Dendritic cell treated with granulocyte-macrophage colony-stimulating factor and Interleukin-4, amounts not matched to agents 40 ng/mL and 50 ng/mL, for 4 days (primary cell): ENCODE data around the gene TSPAN8.
"Not testable (repeated sequence)": the region's sequence is repeated elsewhere in the genome, so short reads cannot be mapped to it uniquely, and the experiment has no call there.

ENCODE experiments used
- H3K27ac Mint-ChIP-seq: one replicate; pipeline ENCODE4 v1.8.0; 2022; ENCODE audit warnings: mild to moderate bottlenecking, mixed read lengths
- H3K27me3 Mint-ChIP-seq: one replicate; pipeline ENCODE4 v1.8.0; 2022; ENCODE audit warnings: mild to moderate bottlenecking, mixed read lengths
- H3K36me3 Mint-ChIP-seq: one replicate; pipeline ENCODE4 v1.8.0; 2022; ENCODE audit warnings: low read depth, mixed read lengths
- H3K4me1 Mint-ChIP-seq: one replicate; pipeline ENCODE4 v1.8.0; 2022; ENCODE audit warnings: low read depth, mixed read lengths
- H3K4me3 Mint-ChIP-seq: one replicate; pipeline ENCODE4 v1.8.0; 2022; ENCODE audit warnings: mild to moderate bottlenecking, moderate library complexity, mixed read lengths
- H3K9me3 Mint-ChIP-seq: one replicate; pipeline ENCODE4 v1.8.0; 2022; ENCODE audit warnings: mixed read lengths
- intact Hi-C: fragments of 100-400 bp; cut with micrococcal nuclease; formaldehyde crosslinking; loops from one replicate; pipeline ENCODE4 v1.15.0; 2022

The TSPAN8 gene

GRCh38 chr12:71129364-71129763 lies 28.4 kb downstream of the TSPAN8 start:
- H3K9me3 Mint-ChIP-seq = no peaks in the 10 kb centered on the region
- no peaks in the 10 kb centered on the region for H3K27me3 Mint-ChIP-seq
- H3K27ac Mint-ChIP-seq = no peak overlapping the region
- no peak overlapping the region for H3K4me3 Mint-ChIP-seq
- H3K4me1 Mint-ChIP-seq = no peaks in the 10 kb centered on the region
- intact Hi-C loops = no loop called here
- H3K36me3 Mint-ChIP-seq = no peaks in the 10 kb centered on the region

DNA sequence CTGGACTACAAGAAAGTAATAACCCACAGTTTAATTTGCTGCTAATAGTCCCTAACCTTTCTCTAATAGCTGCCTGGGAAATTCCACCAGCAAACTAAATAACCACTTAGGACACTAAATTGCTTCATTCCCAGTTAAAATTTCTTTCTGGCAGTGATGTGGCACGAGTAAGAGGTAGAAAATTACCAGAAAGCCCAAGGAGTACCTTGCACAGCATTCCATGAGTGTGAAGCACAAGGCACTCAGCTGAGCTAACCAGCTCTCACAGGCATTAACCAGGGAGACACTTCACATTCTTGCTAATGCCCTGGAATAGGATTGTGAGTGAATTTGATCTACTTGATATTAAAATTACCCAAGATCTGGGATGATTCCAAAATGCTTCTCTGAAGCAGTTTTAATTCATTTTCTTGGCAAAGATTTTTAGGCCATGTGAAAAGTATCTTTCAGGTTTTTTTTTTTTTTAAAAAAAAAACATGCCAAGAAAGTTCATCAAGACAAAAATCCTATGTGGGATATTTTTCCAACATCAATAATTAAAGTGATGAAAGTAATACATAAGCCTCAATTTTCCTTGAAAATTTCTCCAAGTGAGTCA lies 29.5 kb downstream of the TSPAN8 start:
- intact Hi-C loops = no loop called here
- Mint-ChIP-seq H3K4me3 (no peak overlapping the region), H3K27ac (no peak overlapping the region), H3K27me3 (no peaks in the 10 kb centered on the region), H3K36me3 (no peaks in the 10 kb centered on the region), H3K9me3 (no peaks in the 10 kb centered on the region), H3K4me1 (no peaks in the 10 kb centered on the region)

- Mint-ChIP-seq H3K36me3 (no peaks in the 10 kb centered on the region), H3K4me3 (no peak overlapping the region), H3K4me1 (no peaks in the 10 kb centered on the region), H3K27me3 (no peaks in the 10 kb centered on the region), H3K27ac (no peak overlapping the region), H3K9me3 (no peaks in the 10 kb centered on the region)
- intact Hi-C loops = no loop called here
Measured at GRCh38 chr12:71125949-71126348, 31.9 kb downstream of the TSPAN8 start.

DNA sequence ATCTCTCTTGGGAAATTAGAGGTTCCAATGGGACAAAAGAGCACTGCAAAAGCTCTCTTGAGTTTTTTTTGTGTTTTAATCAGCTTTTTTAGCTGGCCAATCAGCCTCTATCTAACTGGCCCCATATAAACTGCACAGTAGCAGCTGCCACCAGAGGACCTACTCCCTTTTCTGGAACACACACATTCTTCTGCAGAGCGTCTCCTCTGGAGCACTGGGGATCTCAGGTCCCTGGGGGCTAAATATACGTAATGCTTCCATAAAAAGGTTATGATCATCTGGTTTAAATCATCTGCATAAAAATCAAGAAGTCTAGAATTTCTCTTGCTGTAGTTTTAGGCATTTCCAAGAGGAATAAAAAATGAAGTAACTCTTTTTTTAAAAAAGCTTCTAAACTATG lies 32.3 kb downstream of the TSPAN8 start:
- Mint-ChIP-seq H3K27me3 (no peaks in the 10 kb centered on the region), H3K36me3 (no peaks in the 10 kb centered on the region), H3K4me1 (no peaks in the 10 kb centered on the region), H3K4me3 (no peak overlapping the region), H3K9me3 (no peaks in the 10 kb centered on the region), H3K27ac (no peak overlapping the region)
- intact Hi-C loops = no loop called here

- H3K9me3 Mint-ChIP-seq = no peaks in the 10 kb centered on the region
Measured at GRCh38 chr12:71124835-71125460, 32.9 kb downstream of the TSPAN8 start.

GRCh38 chr12:71113148-71113547 lies 44.7 kb downstream of the TSPAN8 start:
- peaks cover 55% of the 10 kb centered on the region for H3K9me3 Mint-ChIP-seq
- H3K27me3 Mint-ChIP-seq, intact Hi-C loops, H3K36me3 Mint-ChIP-seq, H3K27ac Mint-ChIP-seq, H3K4me3 Mint-ChIP-seq, H3K4me1 Mint-ChIP-seq: not testable (repeated sequence)

More at GRCh38 chr12:71124835-71125460, 32.9 kb downstream of the TSPAN8 start:
- Mint-ChIP-seq H3K36me3 (no peaks in the 10 kb centered on the region), H3K27ac (no peak overlapping the region), H3K4me1 (no peaks in the 10 kb centered on the region), H3K4me3 (no peak overlapping the region), H3K27me3 (no peaks in the 10 kb centered on the region)
- intact Hi-C loops = no loop called here

DNA sequence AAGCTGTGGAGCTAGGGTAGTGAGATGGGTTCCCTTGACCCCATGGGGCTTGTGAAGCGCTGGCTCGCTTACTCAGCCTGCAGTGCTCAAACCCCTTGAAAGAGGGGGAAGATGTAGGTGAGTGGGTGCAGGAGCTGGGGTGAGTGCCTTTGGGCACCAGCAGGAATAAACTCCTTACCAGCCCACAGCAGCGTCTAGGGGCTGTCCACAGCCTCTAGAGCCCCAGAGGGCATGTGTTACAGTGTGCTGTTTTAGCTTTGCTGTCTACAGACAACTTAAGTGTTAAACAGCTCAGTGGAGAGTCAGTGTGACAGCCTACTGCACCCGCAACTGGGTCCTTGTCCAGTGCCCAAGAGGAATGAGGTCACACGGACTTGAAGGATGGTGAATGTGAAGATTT lies 48.0 kb downstream of the TSPAN8 start:
- Mint-ChIP-seq H3K9me3 (peaks cover 50% of the 10 kb centered on the region), H3K4me1 (no peaks in the 10 kb centered on the region), H3K27ac (no peak overlapping the region), H3K27me3 (no peaks in the 10 kb centered on the region), H3K4me3 (no peak overlapping the region), H3K36me3 (no peaks in the 10 kb centered on the region)
- intact Hi-C loops = no loop called here

DNA sequence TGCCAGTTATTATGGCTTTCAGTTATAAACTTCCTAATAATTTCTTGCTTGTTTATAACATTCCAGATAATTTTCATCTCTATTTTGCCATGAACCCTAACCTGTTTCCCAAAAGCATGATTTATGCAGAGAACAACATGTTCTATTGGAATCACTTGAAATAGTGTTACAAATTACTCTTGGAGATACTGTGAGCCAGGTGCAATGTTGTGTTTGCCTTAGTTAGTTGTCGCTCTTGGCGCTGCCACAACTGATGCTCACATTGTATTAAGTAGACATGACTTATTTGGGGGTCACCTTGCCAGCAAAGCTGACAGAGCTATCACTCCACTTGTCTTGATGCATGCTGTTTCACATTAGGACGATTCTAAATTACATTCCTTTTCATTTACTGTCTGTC lies 49.4 kb downstream of the TSPAN8 start:
- no peaks in the 10 kb centered on the region for H3K4me1 Mint-ChIP-seq
- no peak overlapping the region for H3K4me3 Mint-ChIP-seq
- peaks cover 41% of the 10 kb centered on the region for H3K9me3 Mint-ChIP-seq

GRCh38 chr12:71107936-71108335 lies 49.9 kb downstream of the TSPAN8 start:
- H3K9me3 Mint-ChIP-seq = peaks cover 37% of the 10 kb centered on the region
- no peak overlapping the region for H3K27ac Mint-ChIP-seq
- intact Hi-C loops = no loop called here
- no peaks in the 10 kb centered on the region for H3K27me3 Mint-ChIP-seq
- no peak overlapping the region for H3K4me3 Mint-ChIP-seq
- H3K36me3 Mint-ChIP-seq = no peaks in the 10 kb centered on the region
- no peaks in the 10 kb centered on the region for H3K4me1 Mint-ChIP-seq

More for the DNA sequence above, 49.4 kb downstream of the TSPAN8 start:
- Mint-ChIP-seq H3K27me3 (no peaks in the 10 kb centered on the region), H3K27ac (no peak overlapping the region), H3K36me3 (no peaks in the 10 kb centered on the region)
- intact Hi-C loops = no loop called here

- H3K36me3 Mint-ChIP-seq = no peaks in the 10 kb centered on the region
- H3K27me3 Mint-ChIP-seq = no peaks in the 10 kb centered on the region
- H3K9me3 Mint-ChIP-seq = peaks cover 20% of the 10 kb centered on the region
- no peak overlapping the region for H3K27ac Mint-ChIP-seq
- intact Hi-C loops = no loop called here
- H3K4me3 Mint-ChIP-seq = no peak overlapping the region
- no peaks in the 10 kb centered on the region for H3K4me1 Mint-ChIP-seq
Measured at GRCh38 chr12:71105956-71106355, 51.8 kb downstream of the TSPAN8 start.

DNA sequence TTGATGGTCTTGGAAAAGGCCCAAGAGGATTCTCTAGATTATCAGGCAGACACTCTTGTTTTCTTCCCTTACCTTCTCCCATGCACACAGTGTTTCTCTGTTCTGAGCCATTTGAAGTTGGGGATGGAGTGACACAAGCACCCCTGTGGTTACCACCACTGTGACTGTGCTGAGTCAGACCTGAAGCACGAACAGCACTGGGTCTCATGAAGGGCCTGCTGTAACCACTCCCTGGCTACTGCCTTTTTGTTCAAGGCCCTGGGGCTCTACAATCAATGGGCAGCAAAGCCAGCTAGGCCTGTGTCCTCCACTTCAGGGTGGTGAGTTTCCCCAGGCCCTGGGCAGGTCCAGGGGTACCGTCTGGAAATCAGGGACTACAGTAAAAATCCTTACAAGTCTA lies 65.5 kb downstream of the TSPAN8 start:
- Mint-ChIP-seq H3K36me3 (no peaks in the 10 kb centered on the region), H3K4me3 (no peak overlapping the region), H3K9me3 (peaks cover 42% of the 10 kb centered on the region), H3K4me1 (no peaks in the 10 kb centered on the region), H3K27ac (no peak overlapping the region), H3K27me3 (no peaks in the 10 kb centered on the region)
- intact Hi-C loops = no loop called here

DNA sequence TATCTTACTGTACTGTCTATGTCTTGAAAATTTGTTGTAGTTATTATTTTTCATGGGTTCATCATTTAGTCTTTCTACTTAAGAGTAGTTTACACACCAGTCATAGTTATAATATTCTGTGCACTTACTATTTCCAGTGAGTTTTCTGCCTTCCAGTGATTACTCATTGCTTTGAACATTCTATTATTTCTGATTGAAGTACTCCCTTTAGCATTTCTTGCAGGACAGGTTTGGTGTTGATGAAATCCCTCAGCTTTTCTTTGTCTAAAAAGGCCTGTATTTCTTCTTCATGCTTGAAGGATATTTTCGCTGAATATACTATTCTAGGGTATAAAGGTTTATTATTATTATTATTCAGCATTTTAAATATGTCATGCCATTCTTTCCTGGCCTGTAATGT lies 66.8 kb downstream of the TSPAN8 start:
- no peaks in the 10 kb centered on the region for H3K27me3 Mint-ChIP-seq
- H3K4me1 Mint-ChIP-seq = no peaks in the 10 kb centered on the region
- H3K4me3 Mint-ChIP-seq = no peak overlapping the region
- H3K27ac Mint-ChIP-seq = no peak overlapping the region
- H3K36me3 Mint-ChIP-seq = no peaks in the 10 kb centered on the region
- intact Hi-C loops = no loop called here
- H3K9me3 Mint-ChIP-seq = peaks cover 48% of the 10 kb centered on the region

DNA sequence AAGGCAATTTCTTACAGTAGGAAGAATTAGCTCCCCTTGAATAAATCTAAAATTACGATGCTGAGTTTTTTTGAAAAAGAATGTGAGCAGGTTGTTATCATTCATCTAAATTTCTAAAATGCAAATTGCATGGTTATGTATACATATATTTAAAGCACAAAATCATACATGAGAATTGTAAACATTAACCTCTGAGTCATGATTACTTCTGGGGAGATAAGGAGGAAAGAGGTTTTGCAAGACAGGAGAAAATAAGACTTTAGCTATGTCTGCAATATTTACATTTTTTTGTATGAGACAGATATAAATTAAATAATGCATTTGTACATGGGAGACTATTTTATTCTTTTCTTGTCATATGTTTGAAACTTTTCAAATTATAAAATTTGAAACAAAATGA lies 72.2 kb downstream of the TSPAN8 start:
- H3K4me1 Mint-ChIP-seq = no peaks in the 10 kb centered on the region
- no peak overlapping the region for H3K27ac Mint-ChIP-seq

GRCh38 chr12:71075743-71076142 lies 82.1 kb downstream of the TSPAN8 start:
- H3K36me3 Mint-ChIP-seq = no peaks in the 10 kb centered on the region
- no peaks in the 10 kb centered on the region for H3K9me3 Mint-ChIP-seq
- no peak overlapping the region for H3K27ac Mint-ChIP-seq
- H3K4me1 Mint-ChIP-seq = no peaks in the 10 kb centered on the region
- H3K27me3 Mint-ChIP-seq = no peaks in the 10 kb centered on the region
- no peak overlapping the region for H3K4me3 Mint-ChIP-seq
- intact Hi-C loops = no loop called here

More for the DNA sequence above, 72.2 kb downstream of the TSPAN8 start:
- H3K36me3 Mint-ChIP-seq = no peaks in the 10 kb centered on the region
- intact Hi-C loops = no loop called here
- no peaks in the 10 kb centered on the region for H3K27me3 Mint-ChIP-seq
- H3K4me3 Mint-ChIP-seq = no peak overlapping the region
- peaks cover 13% of the 10 kb centered on the region for H3K9me3 Mint-ChIP-seq
